ENCODE results near the gene TOP1. TPM values are rescaled to one million over a fixed set of nuclear protein-coding genes. Genes with fewer than 3 reads are reported as not detected.

TOP1 gene
- total RNA-seq, 1 experiment from 2014 or later, result 21.3 TPM

- H3K4me3 ChIP-seq, result no peak overlapping the region
- DNase-seq, result no peak
- no peaks in the 10 kb centered on the region for H3K9me3 ChIP-seq
- H3K27me3 ChIP-seq, result no peaks in the 10 kb centered on the region
- H3K36me3 ChIP-seq, result peaks cover 24% of the 10 kb centered on the region
Observed at GRCh38 chr20:41027366-41027765, 1.3 kb upstream of the TOP1 start.

GRCh38 chr20:41027872-41028358 lies 707 bp upstream of the TOP1 start:
- DNase-seq, result no peak
- H3K9me3 ChIP-seq, result no peaks in the 10 kb centered on the region
- peaks cover 30% of the 10 kb centered on the region for H3K36me3 ChIP-seq
- no peaks in the 10 kb centered on the region for H3K27me3 ChIP-seq
- peak overlapping the region; percentile 80 for H3K4me3 ChIP-seq

- no peaks in the 10 kb centered on the region for H3K27me3 ChIP-seq
- H3K36me3 ChIP-seq, result peaks cover 38% of the 10 kb centered on the region
- H3K4me3 ChIP-seq, result peak overlapping the region; percentile 80
- H3K9me3 ChIP-seq, result no peaks in the 10 kb centered on the region
- peak; percentile 28 for DNase-seq
Observed at GRCh38 chr20:41029150-41029901, 704 bp downstream of the TOP1 start.

GRCh38 chr20:41030061-41030460 lies 1.4 kb downstream of the TOP1 start:
- H3K27me3 ChIP-seq, result no peaks in the 10 kb centered on the region
- peaks cover 42% of the 10 kb centered on the region for H3K36me3 ChIP-seq
- no peak for DNase-seq
- peak overlapping the region; percentile 80 for H3K4me3 ChIP-seq
- H3K9me3 ChIP-seq, result no peaks in the 10 kb centered on the region

GRCh38 chr20:41030531-41031242 lies 2.1 kb downstream of the TOP1 start:
- peaks cover 47% of the 10 kb centered on the region for H3K36me3 ChIP-seq
- H3K27me3 ChIP-seq, result no peaks in the 10 kb centered on the region
- H3K4me3 ChIP-seq, result peak overlapping the region; percentile 80
- no peak for DNase-seq
- no peaks in the 10 kb centered on the region for H3K9me3 ChIP-seq

GRCh38 chr20:41031243-41031619 lies 2.6 kb downstream of the TOP1 start:
- DNase-seq, result no peak
- peaks cover 50% of the 10 kb centered on the region for H3K36me3 ChIP-seq
- no peaks in the 10 kb centered on the region for H3K27me3 ChIP-seq
- H3K9me3 ChIP-seq, result no peaks in the 10 kb centered on the region
- H3K4me3 ChIP-seq, result peak overlapping the region; percentile 80

- H3K9me3 ChIP-seq, result no peaks in the 10 kb centered on the region
- no peaks in the 10 kb centered on the region for H3K27me3 ChIP-seq
- no peak for DNase-seq
- H3K4me3 ChIP-seq, result no peak overlapping the region
- H3K36me3 ChIP-seq, result peaks cover 54% of the 10 kb centered on the region
Observed at GRCh38 chr20:41032271-41032670, 3.6 kb downstream of the TOP1 start.

GRCh38 chr20:41034239-41034638 lies 5.6 kb downstream of the TOP1 start:
- no peak for DNase-seq
- peaks cover 60% of the 10 kb centered on the region for H3K36me3 ChIP-seq
- no peak overlapping the region for H3K4me3 ChIP-seq

GRCh38 chr20:41035207-41035606 lies 6.6 kb downstream of the TOP1 start:
- H3K9me3 ChIP-seq, result no peaks in the 10 kb centered on the region
- no peaks in the 10 kb centered on the region for H3K27me3 ChIP-seq
- H3K4me3 ChIP-seq, result no peak overlapping the region
- H3K36me3 ChIP-seq, result peaks cover 56% of the 10 kb centered on the region
- DNase-seq, result no peak

More at GRCh38 chr20:41034239-41034638, 5.6 kb downstream of the TOP1 start:
- H3K27me3 ChIP-seq, result no peaks in the 10 kb centered on the region
- H3K9me3 ChIP-seq, result no peaks in the 10 kb centered on the region

GRCh38 chr20:41037179-41037578 lies 8.6 kb downstream of the TOP1 start:
- no peak for DNase-seq
- Histone ChIP-seq H3K27me3 (no peaks in the 10 kb centered on the region), H3K36me3 (peaks cover 45% of the 10 kb centered on the region), H3K4me3 (no peak overlapping the region), H3K9me3 (no peaks in the 10 kb centered on the region)

- no peaks in the 10 kb centered on the region for H3K27me3 ChIP-seq
- H3K9me3 ChIP-seq, result no peaks in the 10 kb centered on the region
- no peak for DNase-seq
- peaks cover 37% of the 10 kb centered on the region for H3K36me3 ChIP-seq
- H3K4me3 ChIP-seq, result no peak overlapping the region
Observed at GRCh38 chr20:41038149-41038877, 9.7 kb downstream of the TOP1 start.

GRCh38 chr20:41038878-41039404 lies 10.3 kb downstream of the TOP1 start:
- Histone ChIP-seq H3K9me3 (no peaks in the 10 kb centered on the region), H3K4me3 (no peak overlapping the region), H3K36me3 (peaks cover 33% of the 10 kb centered on the region), H3K27me3 (no peaks in the 10 kb centered on the region)
- DNase-seq, result no peak

GRCh38 chr20:41040855-41041254 lies 12.2 kb downstream of the TOP1 start:
- no peak overlapping the region for H3K4me3 ChIP-seq
- peaks cover 20% of the 10 kb centered on the region for H3K36me3 ChIP-seq
- DNase-seq, result no peak
- H3K9me3 ChIP-seq, result no peaks in the 10 kb centered on the region
- H3K27me3 ChIP-seq, result no peaks in the 10 kb centered on the region

- no peak for DNase-seq
- Histone ChIP-seq H3K27me3 (no peaks in the 10 kb centered on the region), H3K36me3 (peaks cover 14% of the 10 kb centered on the region), H3K9me3 (no peaks in the 10 kb centered on the region), H3K4me3 (no peak overlapping the region)
Observed at GRCh38 chr20:41041693-41042092, 13.1 kb downstream of the TOP1 start.

GRCh38 chr20:41044409-41045062 lies 15.9 kb downstream of the TOP1 start:
- no peak overlapping the region for H3K4me3 ChIP-seq
- H3K36me3 ChIP-seq, result peaks cover 10% of the 10 kb centered on the region
- no peaks in the 10 kb centered on the region for H3K9me3 ChIP-seq
- H3K27me3 ChIP-seq, result no peaks in the 10 kb centered on the region
- DNase-seq, result no peak

GRCh38 chr20:41045671-41046070 lies 17.0 kb downstream of the TOP1 start:
- Histone ChIP-seq H3K36me3 (peaks cover 6% of the 10 kb centered on the region), H3K27me3 (no peaks in the 10 kb centered on the region), H3K4me3 (no peak overlapping the region), H3K9me3 (no peaks in the 10 kb centered on the region)
- DNase-seq, result no peak

Measured in MG63 (cell line).